Gastroesophageal sphincter (tissue), 4 donors: ENCODE results near the gene TENT5C. TPM values are rescaled to one million over a fixed set of nuclear protein-coding genes. Genes with fewer than 3 reads are reported as not detected.

ENCODE experiments used
- ATAC-seq: fragments of 150-250 bp; one replicate; pipeline ENCODE4 v1.9.1; 2016; ENCODE audit warnings: mild to moderate bottlenecking, moderate library complexity
- H3K27ac ChIP-seq, 4 donors: fragments of 200-600 bp; sonication (generic) in 3 of 4; 1 replicate in 3 of 4; 2 replicates in 1 of 4; pipeline ENCODE4 v1.5.1; 2016 to 2019
- H3K27me3 ChIP-seq: fragments of 200-600 bp; sonication (generic); one replicate; pipeline ENCODE4 v1.5.1; 2019
- H3K36me3 ChIP-seq, 2 donors: fragments of 200-600 bp; sonication (generic); one replicate each; pipeline ENCODE4 v1.5.1; 2019; ENCODE audit warnings: control low read depth in 1 of 2
- H3K4me1 ChIP-seq, 3 donors: fragments of 200-600 bp; sonication (generic); 1 replicate in 2 of 3; 2 replicates in 1 of 3; pipeline ENCODE4 v1.5.1; 2016 to 2019; ENCODE audit warnings: control low read depth in 2 of 3
- H3K4me3 ChIP-seq, 2 donors: fragments of 200-600 bp; sonication (generic); one replicate each; pipeline ENCODE4 v1.5.1; 2019; ENCODE audit warnings: mild to moderate bottlenecking in 1 of 2, moderate library complexity in 1 of 2
- H3K9me3 ChIP-seq, 3 donors: fragments of 200-600 bp; sonication (generic); one replicate each; pipeline ENCODE4 v1.5.1; 2017 to 2019; ENCODE audit warnings: control low read depth in 2 of 3
- CTCF ChIP-seq, 4 experiments: fragments of 200-600 bp in 2 of 4; fragments of 450-650 bp in 2 of 4; sonication (generic) in 1 of 4; IDR thresholded peaks; one replicate each; pipeline ENCODE4 v1.5.1; 2017 to 2019; ENCODE audit warnings: antibody characterized with exemption in 4 of 4, mild to moderate bottlenecking in 2 of 4, moderate library complexity in 2 of 4
- EP300 ChIP-seq: sonication (generic); formaldehyde crosslinking; IDR thresholded peaks from one replicate; pipeline ENCODE4 v1.6.1; 2017; ENCODE audit warnings: antibody characterized with exemption, mild to moderate bottlenecking
- POLR2A ChIP-seq, 2 donors: fragments of 450-650 bp; IDR thresholded peaks; one replicate each; pipeline ENCODE4 v1.6.1; 2017; ENCODE audit warnings: antibody characterized with exemption in 2 of 2, mild to moderate bottlenecking in 2 of 2, moderate library complexity in 1 of 2
- POLR2AphosphoS5 ChIP-seq: sonication (generic); formaldehyde crosslinking; IDR thresholded peaks from one replicate; pipeline ENCODE4 v1.6.1; 2017; ENCODE audit warnings: antibody characterized with exemption
- WGBS, 2 donors: methylation state at CpG; one replicate each; pipeline ENCODE4 v1.1.5; 2018; ENCODE audit warnings: low coverage in 1 of 2; 5-methylcytosine and 5-hydroxymethylcytosine counted together
- total RNA-seq, 4 donors: library from RNA; depleted of rRNA; stranded (reverse); fragments of >200 nt; gene quantifications; one replicate each; pipeline ENCODE4 v1.1.0, GENCODE V29; 2016

TENT5C gene
- total RNA-seq, 4 donors from 2014 or later = 1.5 to 6.1 (median 3.2) TPM

GRCh38 chr1:117653195-117653594, 47.3 kb downstream of the TENT5C start:
- H3K27me3 ChIP-seq = no peaks in the 10 kb centered on the region
- 89 to 93% methylated on average over 4 of the region's 4 CpGs for WGBS, 2 donors
- ATAC-seq = no peak
- TF ChIP-seq POLR2A (IDR thresholded peaks at IDR 0.05) (no peak), CTCF (IDR thresholded peaks at IDR 0.05) (no peak), POLR2AphosphoS5 (no peak), EP300 (no peak)
- no peak overlapping the region for H3K27ac ChIP-seq
- no peak overlapping the region for H3K4me3 ChIP-seq
- H3K9me3 ChIP-seq = no peaks in the 10 kb centered on the region
- H3K36me3 ChIP-seq = no peaks in the 10 kb centered on the region
- H3K4me1 ChIP-seq = no peaks in the 10 kb centered on the region

DNA sequence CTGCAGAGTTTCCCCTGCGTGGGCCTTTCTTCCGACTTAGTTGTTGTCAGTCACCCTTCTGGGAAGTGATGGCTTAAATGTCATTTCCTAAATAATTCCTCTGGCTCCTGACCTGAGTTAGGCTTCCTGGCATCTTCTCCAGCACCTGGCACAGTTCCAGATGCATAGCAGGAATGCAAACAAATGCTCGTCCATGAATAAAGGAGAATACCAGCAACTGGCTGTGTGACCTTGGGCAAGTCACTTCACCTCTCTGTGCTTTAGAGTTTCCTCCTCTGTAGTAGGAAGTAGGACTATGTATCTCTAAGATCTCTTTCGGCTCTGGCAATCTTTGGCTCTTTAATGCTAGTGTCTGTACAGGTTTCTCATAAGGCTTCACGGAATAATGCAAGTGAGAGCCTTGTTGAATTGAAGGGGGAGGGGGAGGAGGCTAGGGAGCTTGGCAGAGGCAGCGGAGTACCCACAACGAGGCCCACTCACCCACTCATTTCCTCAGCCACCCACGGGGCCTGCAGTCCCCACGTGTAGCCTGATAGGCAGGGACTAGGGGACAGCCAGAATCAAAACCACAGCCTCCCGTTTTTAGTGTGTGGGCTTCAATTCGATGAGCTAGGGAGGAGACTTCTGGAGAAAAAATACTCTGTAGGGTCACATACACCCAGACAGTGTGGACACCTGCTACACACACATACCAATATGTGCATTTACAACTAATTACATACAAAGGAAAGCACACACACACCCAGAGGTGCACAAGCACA, 48.1 kb downstream of the TENT5C start:
- TF ChIP-seq POLR2A (IDR thresholded peaks at IDR 0.05) (no peak), CTCF (IDR thresholded peaks at IDR 0.05) (no peak), POLR2AphosphoS5 (no peak), EP300 (no peak)
- Histone ChIP-seq H3K27ac (no peak overlapping the region), H3K9me3 (no peaks in the 10 kb centered on the region), H3K4me1 (no peaks in the 10 kb centered on the region), H3K4me3 (no peak overlapping the region), H3K36me3 (no peaks in the 10 kb centered on the region), H3K27me3 (no peaks in the 10 kb centered on the region)
- no peak for ATAC-seq
- WGBS, 2 donors = 46 to 60% methylated on average over 3 to 9 of the region's 11 CpGs

- no peaks in the 10 kb centered on the region for H3K36me3 ChIP-seq
- H3K4me1 ChIP-seq = no peaks in the 10 kb centered on the region
- H3K27me3 ChIP-seq = no peaks in the 10 kb centered on the region
- 83 to 85% methylated on average over 3 to 4 of the region's 6 CpGs for WGBS, 2 donors
- H3K27ac ChIP-seq = no peak overlapping the region
- no peak for TF ChIP-seq CTCF (IDR thresholded peaks at IDR 0.05)
- no peak for TF ChIP-seq POLR2AphosphoS5
- TF ChIP-seq EP300 = no peak
- TF ChIP-seq POLR2A (IDR thresholded peaks at IDR 0.05) = no peak
- no peaks in the 10 kb centered on the region for H3K9me3 ChIP-seq
- no peak overlapping the region for H3K4me3 ChIP-seq
- no peak for ATAC-seq
These were observed 48.8 kb downstream of the TENT5C start for GRCh38 chr1:117654493-117655219.

- Histone ChIP-seq H3K27me3 (no peaks in the 10 kb centered on the region), H3K36me3 (no peaks in the 10 kb centered on the region), H3K4me1 (no peaks in the 10 kb centered on the region), H3K4me3 (no peak overlapping the region), H3K9me3 (no peaks in the 10 kb centered on the region), H3K27ac (no peak overlapping the region)
- TF ChIP-seq CTCF (IDR thresholded peaks at IDR 0.05) (no peak), POLR2AphosphoS5 (no peak), EP300 (no peak), POLR2A (IDR thresholded peaks at IDR 0.05) (no peak)
- no peak for ATAC-seq
- WGBS, 2 donors = 87 to 100% methylated on average over 1 to 8 of the region's 12 CpGs
These were observed 49.4 kb downstream of the TENT5C start for GRCh38 chr1:117655220-117655577.

DNA sequence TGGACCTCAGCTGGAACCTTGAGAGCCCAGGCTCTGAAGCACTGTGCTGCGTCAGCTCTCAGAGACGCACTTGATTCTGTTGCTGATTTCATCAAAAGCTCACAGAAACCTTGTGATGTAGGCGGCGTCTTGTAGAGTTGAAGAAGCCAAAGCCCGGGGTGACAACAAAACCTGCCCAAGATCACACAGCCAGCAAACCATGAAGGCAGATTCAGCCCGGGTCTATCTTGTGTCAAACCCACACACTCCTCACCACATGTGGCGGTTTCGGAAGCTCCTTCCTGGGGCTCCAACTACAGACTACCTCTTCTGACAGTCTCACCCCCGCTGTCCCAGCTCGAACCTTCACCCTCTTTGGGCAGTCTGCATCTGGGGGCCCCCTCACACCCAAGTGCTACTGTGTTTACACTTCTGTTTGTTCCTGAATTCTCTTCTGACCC, 50.4 kb downstream of the TENT5C start:
- Histone ChIP-seq H3K4me3 (no peak overlapping the region), H3K27me3 (no peaks in the 10 kb centered on the region), H3K36me3 (no peaks in the 10 kb centered on the region), H3K4me1 (no peaks in the 10 kb centered on the region), H3K9me3 (no peaks in the 10 kb centered on the region), H3K27ac (no peak overlapping the region)
- peak; percentile 36 for ATAC-seq
- WGBS, 2 donors = 79 to 90% methylated on average over 2 to 8 of the region's 10 CpGs
- TF ChIP-seq CTCF (IDR thresholded peaks at IDR 0.05) = no peak
- TF ChIP-seq EP300 = no peak
- no peak for TF ChIP-seq POLR2AphosphoS5
- no peak for TF ChIP-seq POLR2A (IDR thresholded peaks at IDR 0.05)
